Astrocyte (in vitro differentiated cells and primary cell): ENCODE data around the gene GRM2.

ENCODE experiments used
- CTCF ChIP-seq: IDR thresholded peaks from 2 replicates; pipeline ENCODE4 v1.5.1; 2011; ENCODE audit warnings: low read depth, mild to moderate bottlenecking, inconsistent platforms, low read length, moderate library complexity; ENCODE audit not compliant: insufficient read depth
- EZH2 ChIP-seq: IDR thresholded peaks from 2 replicates; pipeline ENCODE4 v1.6.1; 2012; ENCODE audit warnings: mild to moderate bottlenecking, low read length, inconsistent platforms; ENCODE audit not compliant: insufficient read depth

- TF ChIP-seq EZH2: no peak
- no peak for TF ChIP-seq CTCF
These were observed 2.1 kb downstream of the GRM2 start for GRCh38 chr3:51709004-51709420.
